NT2/D1 (cell line): ENCODE measurements around the gene IPMK.
"Not testable (repeated sequence)": the region's sequence is repeated elsewhere in the genome, so short reads cannot be mapped to it uniquely, and the experiment has no call there.

Experiments used
- DNase-seq: peaks from one replicate; pipeline ENCODE4 v3.0.0-alpha.2; 2011; ENCODE audit warnings: low read depth, low spot score
- H3K27me3 ChIP-seq: 2 replicates; pipeline ENCODE4 v1.6.0; 2011; ENCODE audit warnings: mild to moderate bottlenecking; ENCODE audit not compliant: insufficient read length, insufficient read depth
- H3K36me3 ChIP-seq: 2 replicates; pipeline ENCODE4 v1.6.1; 2011; ENCODE audit warnings: mild to moderate bottlenecking, low read length, mixed read lengths; ENCODE audit not compliant: insufficient read depth, insufficient read length
- H3K4me1 ChIP-seq: 2 replicates; pipeline ENCODE4 v1.5.1; 2011; ENCODE audit not compliant: insufficient read depth, insufficient read length
- H3K4me3 ChIP-seq: 2 replicates; pipeline ENCODE4 v1.5.1; 2011; ENCODE audit warnings: low read depth; ENCODE audit not compliant: insufficient read length
- H3K9ac ChIP-seq: 2 replicates; pipeline ENCODE4 v1.6.0; 2011; ENCODE audit warnings: low read depth; ENCODE audit not compliant: insufficient read length
- H3K9me3 ChIP-seq: 2 replicates; pipeline ENCODE4 v1.5.1; 2011; ENCODE audit warnings: mild to moderate bottlenecking, low read length; ENCODE audit not compliant: insufficient read depth
- SUZ12 ChIP-seq: IDR thresholded peaks from 2 replicates; pipeline ENCODE4 v1.6.1; 2011; ENCODE audit not compliant: insufficient read length, insufficient read depth; ENCODE audit errors: extremely low read depth
- YY1 ChIP-seq: IDR thresholded peaks from 2 replicates; pipeline ENCODE4 v1.6.1; 2011; ENCODE audit not compliant: insufficient read length, insufficient read depth
- ZNF274 ChIP-seq: IDR thresholded peaks from 2 replicates; pipeline ENCODE4 v1.6.1; 2011; ENCODE audit warnings: mild to moderate bottlenecking, low read depth, low read length

IPMK gene

GRCh38 chr10:58258977-58259692, 8.6 kb downstream of the IPMK start:
- no peak for DNase-seq
- Histone ChIP-seq H3K9me3 (peaks cover 41% of the 10 kb centered on the region; the same call in 1 of the 2 replicates), H3K4me3 (no peak overlapping the region), H3K9ac (no peak overlapping the region), H3K4me1 (no peaks in the 10 kb centered on the region), H3K36me3 (no peaks in the 10 kb centered on the region), H3K27me3 (no peaks in the 10 kb centered on the region)
- TF ChIP-seq YY1 (no peak), SUZ12 (no peak), ZNF274 (no peak)

DNA sequence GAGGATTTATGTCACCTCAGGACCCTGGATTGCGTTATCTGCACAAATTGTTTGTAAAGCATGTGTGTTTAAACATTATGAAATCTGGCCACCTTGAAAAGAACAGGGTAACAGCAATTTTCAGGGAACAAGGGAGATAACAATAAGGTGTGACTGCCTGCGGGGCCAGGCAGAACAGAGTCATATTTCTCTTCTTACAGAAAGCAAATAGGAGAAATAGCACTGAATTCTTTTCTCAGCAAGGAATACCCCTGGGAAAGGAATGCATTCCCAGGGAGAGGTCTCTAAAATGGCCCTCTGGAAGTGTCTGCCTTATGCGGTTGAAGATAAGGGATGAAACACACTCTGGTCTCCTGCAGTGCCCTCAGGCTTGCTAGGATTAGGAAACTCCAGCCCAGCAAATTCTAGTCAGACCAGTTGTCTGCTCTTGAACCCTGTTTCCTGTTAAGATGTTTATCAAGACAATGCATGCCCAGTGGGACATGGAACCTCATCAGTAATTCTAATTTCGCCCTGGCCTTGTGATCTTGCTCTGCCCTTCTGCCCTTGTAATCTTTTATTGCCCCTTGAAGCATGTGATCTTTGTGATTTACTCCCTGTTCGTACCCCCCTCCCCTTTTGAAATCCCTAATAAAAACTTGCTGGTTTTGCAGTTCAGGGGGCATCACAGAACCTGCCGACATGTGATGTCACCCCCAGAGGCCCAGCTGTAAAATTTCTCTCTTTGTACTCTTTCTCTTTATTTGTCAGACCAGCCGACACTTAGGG, 11.5 kb downstream of the IPMK start:
- peak; percentile 48 for DNase-seq
- H3K4me3 ChIP-seq, H3K4me1 ChIP-seq, H3K36me3 ChIP-seq, H3K27me3 ChIP-seq, H3K9ac ChIP-seq: not testable (repeated sequence)
- peaks cover 47% of the 10 kb centered on the region; the same call in 1 of the 2 replicates for H3K9me3 ChIP-seq

DNA sequence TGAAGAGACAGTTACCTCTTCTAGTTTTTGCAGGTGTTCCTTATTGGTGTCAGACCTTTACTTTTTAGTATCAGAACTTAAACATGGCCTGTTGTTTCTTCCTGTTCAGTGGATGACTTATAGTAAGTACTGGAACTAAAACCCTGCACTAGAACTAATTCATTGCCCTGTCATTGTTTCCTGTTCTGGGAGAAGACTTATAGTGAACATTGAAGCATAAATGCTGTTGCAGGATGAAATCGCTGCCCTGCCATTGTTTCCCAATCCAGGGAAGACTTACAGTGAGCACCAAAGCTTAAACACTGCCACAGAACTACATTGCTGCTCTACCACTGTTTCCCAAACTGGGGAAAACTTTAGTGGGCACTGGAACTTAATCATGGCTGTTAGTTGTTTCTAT, 13.1 kb downstream of the IPMK start:
- Histone ChIP-seq H3K4me3 (no peak overlapping the region), H3K4me1 (no peaks in the 10 kb centered on the region), H3K9ac (no peak overlapping the region), H3K36me3 (no peaks in the 10 kb centered on the region), H3K27me3 (no peaks in the 10 kb centered on the region), H3K9me3 (peaks cover 47% of the 10 kb centered on the region; the same call in 1 of the 2 replicates)
- no peak for DNase-seq
- TF ChIP-seq ZNF274 = no peak
- TF ChIP-seq SUZ12 = no peak
- no peak for TF ChIP-seq YY1

GRCh38 chr10:58253184-58253583, 14.5 kb downstream of the IPMK start:
- Histone ChIP-seq H3K4me1 (no peaks in the 10 kb centered on the region), H3K36me3 (no peaks in the 10 kb centered on the region), H3K9ac (no peak overlapping the region), H3K9me3 (peaks cover 42% of the 10 kb centered on the region; the same call in 1 of the 2 replicates), H3K27me3 (no peaks in the 10 kb centered on the region), H3K4me3 (no peak overlapping the region)
- TF ChIP-seq SUZ12 = no peak
- no peak for TF ChIP-seq ZNF274
- TF ChIP-seq YY1 = no peak
- DNase-seq = no peak

DNA sequence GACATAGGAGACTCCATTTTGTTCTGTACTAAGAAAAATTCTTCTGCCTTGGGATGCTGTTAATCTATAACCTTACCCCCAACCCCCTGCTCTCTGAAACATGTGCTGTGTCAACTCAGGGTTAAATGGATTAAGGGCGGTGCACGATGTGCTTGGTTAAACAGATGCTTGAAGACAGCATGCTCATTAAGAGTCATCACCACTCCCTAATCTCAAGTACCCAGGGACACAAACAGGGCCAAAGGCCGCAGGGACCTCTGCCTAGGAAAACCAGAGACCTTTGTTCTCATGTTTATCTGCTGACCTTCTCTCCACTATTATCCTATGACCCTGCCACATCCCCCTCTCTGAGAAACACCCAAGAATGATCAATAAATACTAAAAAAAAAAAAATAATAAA, 23.0 kb downstream of the IPMK start:
- H3K9ac ChIP-seq, H3K4me3 ChIP-seq, H3K27me3 ChIP-seq, DNase-seq, H3K4me1 ChIP-seq, H3K9me3 ChIP-seq, H3K36me3 ChIP-seq: not testable (repeated sequence)

- not testable (repeated sequence) for H3K9me3 ChIP-seq, H3K4me3 ChIP-seq, H3K9ac ChIP-seq, H3K27me3 ChIP-seq, H3K4me1 ChIP-seq, DNase-seq, H3K36me3 ChIP-seq
These were observed 23.5 kb downstream of the IPMK start for GRCh38 chr10:58244242-58244641.

GRCh38 chr10:58243801-58244200, 23.9 kb downstream of the IPMK start:
- not testable (repeated sequence) for H3K27me3 ChIP-seq, H3K4me3 ChIP-seq, DNase-seq, H3K9ac ChIP-seq, H3K4me1 ChIP-seq, H3K9me3 ChIP-seq, H3K36me3 ChIP-seq

DNA sequence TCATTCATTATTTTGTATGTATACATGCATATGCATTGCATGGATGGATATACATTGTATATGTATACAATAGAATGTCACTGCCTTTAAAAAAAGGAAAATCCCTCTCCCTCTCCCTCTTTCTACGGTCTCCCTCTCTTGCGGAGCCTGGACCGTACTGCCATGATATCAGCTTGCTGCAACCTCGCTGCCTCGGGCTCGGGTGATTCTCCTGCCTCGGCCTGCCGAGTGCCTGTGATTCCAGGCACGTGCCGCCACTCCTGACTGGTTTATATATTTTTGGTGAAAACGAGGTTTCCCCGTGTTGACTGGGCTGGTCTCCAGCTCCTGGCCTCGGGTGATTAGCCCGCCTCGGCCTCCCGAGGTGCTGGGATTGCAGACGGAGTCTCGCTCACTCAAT, 24.4 kb downstream of the IPMK start:
- no peak for DNase-seq

More for the DNA sequence above, 24.4 kb downstream of the IPMK start:
- Histone ChIP-seq H3K27me3 (no peaks in the 10 kb centered on the region), H3K9ac (no peak overlapping the region), H3K4me1 (no peaks in the 10 kb centered on the region), H3K4me3 (no peak overlapping the region), H3K36me3 (no peaks in the 10 kb centered on the region), H3K9me3 (peaks cover 9% of the 10 kb centered on the region; the same call in 1 of the 2 replicates)
- TF ChIP-seq ZNF274 (no peak), YY1 (no peak), SUZ12 (no peak)
